Measurements from ENCODE around the gene PNPLA2.

The PNPLA2 gene, protein sequence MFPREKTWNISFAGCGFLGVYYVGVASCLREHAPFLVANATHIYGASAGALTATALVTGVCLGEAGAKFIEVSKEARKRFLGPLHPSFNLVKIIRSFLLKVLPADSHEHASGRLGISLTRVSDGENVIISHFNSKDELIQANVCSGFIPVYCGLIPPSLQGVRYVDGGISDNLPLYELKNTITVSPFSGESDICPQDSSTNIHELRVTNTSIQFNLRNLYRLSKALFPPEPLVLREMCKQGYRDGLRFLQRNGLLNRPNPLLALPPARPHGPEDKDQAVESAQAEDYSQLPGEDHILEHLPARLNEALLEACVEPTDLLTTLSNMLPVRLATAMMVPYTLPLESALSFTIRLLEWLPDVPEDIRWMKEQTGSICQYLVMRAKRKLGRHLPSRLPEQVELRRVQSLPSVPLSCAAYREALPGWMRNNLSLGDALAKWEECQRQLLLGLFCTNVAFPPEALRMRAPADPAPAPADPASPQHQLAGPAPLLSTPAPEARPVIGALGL

DNA sequence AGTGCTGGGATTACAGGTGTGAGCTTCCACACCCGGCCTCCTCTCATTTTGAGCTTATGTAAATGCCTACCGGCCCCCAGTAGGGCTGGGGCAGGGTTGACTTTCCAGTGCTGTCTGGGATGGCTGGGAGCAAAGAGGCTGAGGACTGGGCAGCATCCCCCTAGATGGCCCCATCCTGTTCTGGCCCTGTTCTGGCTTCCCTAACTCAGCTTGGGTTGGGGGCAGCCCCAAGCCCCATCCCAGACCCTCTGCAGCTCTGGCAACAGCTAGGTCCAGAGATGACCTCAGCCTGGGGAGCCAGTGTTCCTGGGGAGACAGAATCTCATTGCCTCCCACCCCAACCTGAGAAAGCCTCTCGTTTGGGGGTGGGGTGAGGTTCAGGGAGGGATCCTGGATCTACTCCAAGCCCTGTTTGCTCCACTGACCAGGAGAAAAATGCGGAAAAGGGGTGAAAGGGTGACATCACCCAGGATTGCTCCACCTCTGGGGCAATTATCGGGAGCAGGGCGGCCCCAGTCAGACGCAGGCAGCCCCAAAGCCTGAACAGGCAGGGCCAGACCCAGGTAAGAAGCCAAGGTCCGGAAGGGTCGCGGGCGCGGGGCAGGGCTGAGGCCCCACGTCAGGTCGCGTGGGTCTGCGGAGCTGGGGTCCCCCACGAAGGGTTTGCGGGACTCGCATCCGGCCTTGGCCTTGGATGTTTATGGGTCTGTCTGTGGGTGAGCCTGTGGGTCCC, at the start of gene PNPLA2:
PNPLA2 (plus strand) TSS at position 519 of the 733 bp plus-strand sequence. CDS start 805 bp downstream, outside the sequence.
- FAIRE-seq = no peak

DNA sequence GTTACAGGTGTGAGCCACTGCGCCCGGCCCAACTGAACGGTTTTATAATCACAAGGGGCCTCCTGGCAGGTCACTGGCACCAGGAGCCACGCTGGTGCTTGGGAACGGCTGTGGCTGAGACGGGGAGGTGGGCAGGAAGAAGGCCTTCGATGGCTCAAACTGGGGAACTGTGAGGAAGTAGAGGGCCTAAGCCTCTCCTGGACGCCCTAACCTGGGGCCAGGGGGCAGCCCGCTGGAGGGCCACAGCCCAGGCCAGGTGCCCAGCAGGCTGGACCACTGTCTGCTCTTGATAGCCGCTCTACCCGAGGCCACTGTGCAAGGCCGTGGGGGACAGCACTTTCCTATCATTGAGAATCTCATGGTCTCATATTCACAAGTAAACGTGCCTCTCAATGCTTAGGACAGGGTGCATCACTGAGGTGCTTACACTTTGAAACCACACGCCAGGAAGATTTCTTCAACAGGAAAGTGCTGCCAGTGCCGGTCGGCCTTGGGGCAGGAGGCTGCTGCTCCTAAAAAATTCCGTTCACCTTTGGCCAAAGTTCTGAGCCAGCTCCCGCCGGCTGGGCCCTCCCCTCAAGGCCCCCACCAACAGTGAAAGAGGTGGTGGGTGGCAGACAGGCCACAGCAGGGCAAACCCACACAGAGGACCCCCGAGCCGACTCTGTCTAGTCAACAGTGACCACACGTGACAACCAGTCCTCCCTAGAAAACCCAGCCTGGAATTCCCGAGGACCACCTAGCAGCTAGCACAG, 48.6 kb upstream of the PNPLA2 start:
- FAIRE-seq = no peak

DNA sequence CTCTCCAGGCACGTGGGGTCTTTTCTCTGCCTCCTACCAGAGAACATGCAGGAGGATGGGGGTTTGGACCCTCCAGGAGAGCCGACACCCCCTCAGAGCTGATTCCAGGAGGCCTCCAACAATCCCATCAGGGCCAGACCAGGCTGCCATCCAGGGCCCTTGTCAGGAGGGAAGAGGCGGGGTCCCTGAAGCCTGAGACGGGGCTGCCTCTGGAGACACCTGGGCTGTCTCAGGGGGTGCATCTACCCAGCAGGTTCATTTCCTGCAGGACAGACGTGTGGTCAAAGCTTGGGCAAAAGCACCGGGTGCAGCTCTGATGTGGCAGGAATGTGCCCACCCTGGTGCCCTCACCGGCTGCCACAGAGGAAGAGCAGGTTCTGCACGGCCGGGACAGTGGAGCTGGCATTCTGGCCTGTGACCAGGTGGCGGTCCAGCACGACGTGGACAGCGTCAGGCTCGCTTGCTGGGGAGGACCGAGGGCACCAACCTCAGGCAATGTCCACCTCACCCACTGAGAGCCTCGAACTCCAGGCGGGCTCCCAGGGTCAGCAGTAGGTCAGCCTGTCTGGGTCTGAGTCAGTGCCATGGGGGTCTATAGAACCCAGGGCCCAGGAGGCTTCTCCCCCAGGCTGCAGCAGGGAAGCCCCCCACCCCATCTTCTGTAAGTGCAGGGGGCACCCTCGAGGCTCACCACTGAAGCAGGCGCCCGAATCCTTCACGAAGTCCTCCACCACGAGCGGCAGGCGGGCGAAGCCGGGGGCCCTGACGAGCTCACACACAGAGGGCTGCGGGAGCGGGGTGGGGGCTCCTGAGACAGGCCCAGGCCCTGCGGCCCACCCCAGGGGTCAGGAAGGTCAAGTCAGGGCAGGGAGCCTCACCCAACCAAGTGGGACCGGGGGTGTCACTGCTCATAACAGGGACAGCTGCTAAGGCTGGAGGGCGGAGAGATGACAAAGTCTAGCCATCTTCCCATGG, 47.8 kb upstream of the PNPLA2 start:
- FAIRE-seq = no peak

DNA sequence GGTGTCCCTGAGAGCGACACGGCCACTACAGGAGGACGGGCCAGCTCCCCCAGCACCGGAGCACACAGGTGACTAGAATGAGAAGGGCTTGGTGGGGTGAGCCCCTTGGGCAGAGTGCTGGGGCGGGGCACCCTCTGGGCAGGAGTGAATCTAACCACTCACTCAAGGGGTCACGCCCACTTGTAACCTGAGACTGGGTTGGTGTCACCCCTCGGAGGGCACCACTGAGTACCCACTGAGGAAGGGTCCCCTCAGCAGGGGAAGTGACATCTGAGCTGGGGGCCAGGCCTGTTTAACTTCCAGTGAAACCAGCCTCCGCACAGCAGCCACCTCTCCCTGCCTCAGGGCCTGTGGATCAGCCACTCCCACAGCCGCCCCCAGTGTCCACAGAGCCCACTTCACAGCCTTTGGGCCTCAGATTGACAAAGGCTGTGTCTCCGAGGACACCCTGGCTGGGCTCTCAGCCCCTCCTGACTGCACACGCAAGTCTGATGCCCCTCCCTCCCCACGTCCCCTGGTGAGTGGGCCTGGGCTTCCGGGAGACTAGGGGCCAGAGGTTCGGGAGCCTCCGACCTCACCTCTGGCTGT, 47.0 kb upstream of the PNPLA2 start:
- FAIRE-seq = no peak

DNA sequence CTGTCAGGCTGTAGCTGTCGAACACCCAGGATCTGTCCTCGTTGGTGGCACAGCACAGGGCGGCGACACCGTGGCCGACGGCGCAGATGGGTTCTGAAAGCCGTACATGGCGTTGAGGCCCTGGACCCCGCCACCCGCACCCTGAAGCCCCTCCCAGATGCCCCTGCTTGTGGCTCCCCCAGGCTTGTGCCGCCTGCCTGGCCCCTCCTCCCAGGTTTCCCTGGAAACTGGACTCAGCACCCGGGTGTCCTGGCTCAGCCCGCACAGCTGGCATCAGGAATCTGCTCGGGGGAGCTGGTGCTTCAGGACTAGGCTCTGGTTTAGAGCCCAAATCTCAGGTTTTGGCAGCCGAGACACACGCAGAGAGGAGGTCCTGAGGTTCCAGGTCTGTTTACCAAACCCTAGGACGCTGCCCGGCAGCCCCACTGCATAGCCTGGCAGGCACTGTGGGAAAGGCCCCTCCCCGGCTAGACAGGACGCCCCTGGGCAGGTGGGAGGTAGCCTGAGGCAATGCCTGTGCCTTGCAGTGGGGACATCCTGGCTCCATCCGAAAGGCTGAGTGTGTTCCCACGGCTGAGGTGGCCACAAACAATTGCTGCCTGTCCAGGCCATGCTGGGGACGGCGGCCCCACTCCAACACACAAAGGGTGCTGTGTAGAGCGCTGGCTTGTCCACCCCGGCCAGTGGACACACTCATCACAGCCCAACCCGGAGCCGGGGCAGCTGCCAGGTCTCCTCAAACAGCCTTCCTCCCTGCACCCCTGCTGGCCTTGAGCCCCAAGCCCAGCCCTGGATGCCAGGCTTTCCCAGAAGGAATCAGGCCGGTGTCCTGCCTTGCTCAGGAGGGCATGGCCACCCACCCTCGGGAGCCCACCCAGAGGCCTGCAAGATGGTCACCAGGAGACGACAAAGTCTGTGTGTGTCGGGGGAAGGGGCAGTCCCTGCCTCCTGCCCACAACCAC, 46.0 kb upstream of the PNPLA2 start:
- FAIRE-seq = no peak

DNA sequence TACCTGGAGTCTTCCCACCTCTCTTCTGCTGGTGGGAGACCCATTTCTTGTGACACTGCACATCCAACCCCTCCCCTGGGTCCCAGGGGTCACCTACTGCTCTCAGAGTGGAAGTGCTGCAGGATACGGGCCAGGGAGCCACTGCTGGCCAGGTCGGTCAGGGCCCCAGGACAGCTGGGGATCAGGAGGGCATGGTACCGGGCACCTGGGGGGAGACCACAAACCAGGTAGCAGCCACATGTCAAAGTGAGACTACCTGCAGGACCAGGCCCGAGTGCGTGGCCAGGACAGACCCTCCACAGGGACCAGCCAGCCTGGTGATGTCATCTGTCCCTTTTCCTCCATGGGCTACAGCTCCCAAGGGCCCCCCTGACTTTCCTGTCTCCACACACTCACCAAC, 45.3 kb upstream of the PNPLA2 start:
- FAIRE-seq = no peak

DNA sequence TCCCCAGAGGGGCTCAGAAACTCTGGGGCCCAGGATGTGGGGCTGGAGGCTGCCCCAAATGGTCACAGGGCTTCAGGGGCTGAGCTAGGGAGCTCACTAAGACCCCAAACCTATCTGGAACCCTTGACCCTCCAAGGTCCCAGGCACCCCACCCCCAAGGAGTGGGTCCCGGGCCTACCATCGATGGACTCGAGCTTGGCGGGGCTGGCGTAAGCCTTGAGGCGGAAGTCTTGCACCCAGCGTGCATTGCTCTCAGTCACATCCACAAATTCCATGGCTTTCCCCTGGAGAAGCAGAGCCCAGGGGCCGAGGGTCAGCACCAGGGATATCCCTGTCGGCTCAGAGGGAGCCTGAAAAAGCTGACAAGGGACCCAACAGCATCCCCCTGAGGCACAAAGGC, 44.9 kb upstream of the PNPLA2 start:
- FAIRE-seq = no peak

DNA sequence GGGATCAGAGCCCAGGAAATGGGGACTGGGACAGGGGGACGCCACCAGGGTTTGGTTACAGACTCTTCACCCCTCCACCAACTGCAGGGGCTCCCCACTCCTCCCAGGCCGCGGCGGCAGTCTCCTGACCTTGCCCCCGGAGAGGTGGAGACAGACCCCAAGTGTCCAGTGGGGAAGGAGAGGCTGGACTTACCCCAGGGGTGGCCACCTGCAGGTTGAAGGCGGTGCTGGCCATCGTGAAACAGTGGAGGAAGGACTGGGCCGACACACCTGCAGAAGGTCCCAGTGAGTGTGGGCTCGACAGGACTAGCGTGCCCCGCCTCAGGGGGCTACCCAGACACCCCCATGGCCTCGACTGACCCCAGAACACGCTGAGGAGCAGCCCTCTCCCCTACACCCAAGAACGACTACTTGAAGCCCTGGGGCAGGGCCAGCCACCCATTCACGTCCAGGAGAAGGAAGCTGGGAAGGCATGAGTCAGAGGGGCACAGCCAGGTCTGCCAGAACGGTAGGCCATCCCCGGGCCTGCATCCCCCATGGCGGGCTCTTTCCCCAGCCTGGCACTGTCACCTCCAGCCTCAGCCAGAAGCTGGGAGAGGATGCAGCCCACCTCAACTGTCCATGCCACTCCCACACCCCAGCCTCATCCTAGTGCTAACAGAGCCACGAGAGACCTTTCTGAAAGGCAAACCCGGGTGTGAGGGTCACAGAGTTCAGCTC, 43.7 kb upstream of the PNPLA2 start:
- FAIRE-seq = no peak

DNA sequence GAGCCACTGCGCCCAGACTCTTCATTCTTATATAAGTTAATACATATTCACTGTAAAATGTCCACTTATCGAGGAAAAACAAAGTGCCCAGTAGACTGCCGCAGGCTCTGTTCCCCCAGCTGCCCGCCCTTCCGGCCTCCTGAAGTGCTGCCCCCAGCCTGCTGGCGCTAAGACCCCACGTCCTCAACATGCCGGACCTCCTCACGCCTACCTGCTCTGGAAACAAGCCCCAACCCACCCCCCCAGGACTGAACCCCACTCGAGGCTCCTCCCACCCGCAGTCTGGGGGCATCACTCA, 42.5 kb upstream of the PNPLA2 start:
- FAIRE-seq = no peak

DNA sequence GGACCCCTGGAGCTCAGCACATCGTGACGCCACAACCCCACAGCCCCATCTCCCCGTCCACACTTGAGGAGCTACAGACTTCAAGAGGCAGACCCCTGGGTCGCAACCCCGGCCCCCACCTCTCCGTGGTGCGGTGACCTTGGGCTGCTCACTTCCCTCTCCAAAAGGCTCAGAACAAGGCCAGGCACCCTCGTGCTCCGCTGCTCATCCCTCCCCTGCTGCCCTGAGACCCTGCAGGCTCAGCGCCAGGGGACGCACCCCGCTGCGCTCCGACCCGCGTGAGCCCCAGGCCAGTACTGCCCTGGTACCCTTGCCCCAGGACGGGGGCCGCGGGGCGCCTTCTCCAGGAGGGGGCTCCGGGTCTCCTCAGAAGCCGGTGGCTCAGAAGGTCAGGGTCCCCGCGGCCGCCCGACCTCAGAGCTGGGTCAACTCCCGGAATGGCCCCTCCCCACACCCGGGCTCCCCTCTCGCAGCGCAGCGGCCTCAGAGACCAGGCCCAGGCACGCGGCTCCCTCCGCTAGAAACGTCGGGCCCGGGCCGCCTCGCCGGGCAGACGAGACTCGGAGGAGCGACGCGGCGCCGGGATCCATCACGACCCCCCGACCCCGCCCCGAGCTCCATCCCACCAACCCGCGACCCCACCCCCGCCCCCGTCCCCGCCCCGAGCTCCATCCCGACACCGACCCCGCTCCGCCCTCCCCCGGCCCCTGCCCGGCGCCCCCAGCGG, 42.0 kb upstream of the PNPLA2 start:
- no peak for FAIRE-seq

DNA sequence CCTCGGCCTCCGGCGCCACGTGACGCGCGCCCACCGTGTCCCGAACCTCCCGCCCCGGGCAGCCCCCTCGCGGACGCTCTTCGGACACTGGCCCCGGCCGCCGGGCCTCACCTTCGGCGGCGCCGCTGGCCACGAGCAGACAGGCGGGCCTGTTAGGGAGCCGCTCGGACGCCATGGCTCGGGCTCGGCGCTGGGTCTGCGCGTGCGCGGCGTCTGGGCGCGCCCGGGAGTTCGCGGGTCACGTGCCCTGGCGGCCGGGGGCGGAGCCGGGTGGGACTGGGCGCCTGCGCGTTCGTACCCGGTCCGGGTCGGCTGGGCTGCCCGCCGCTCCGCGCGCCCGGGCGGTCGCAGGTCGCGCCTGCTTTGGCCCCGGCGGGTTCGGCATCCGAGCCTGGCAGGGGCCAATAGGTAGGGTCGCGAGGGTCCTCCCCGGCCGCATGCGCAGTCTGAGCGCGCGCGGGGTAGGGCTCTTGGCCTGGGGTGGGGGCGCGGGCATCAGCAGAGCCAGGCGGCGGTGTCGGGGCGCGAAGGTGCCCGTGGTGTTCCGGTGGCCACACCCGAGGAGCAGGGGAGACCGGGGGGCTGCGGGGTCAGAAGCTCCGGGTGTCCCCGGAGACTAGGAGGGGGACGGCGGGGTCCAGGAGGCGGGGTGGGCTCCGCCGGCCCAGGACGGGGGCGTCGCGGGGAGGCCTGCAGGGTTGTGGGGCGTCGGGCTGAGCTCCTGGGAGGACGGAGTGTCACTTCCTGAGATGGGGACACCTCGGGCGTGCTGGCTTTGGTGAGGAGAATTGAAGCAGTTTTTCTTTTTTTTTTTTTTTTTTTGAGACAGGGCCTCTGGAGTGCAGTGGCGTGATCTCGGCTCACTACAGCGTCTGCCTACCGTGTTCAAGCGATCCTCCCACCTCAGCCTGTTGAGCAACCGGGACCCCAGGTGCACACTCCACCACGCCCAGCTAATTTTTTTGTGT, 41.1 kb upstream of the PNPLA2 start, which contains the start of gene GATD1:
GATD1 (minus strand) TSS at position 200 of the 968 bp plus-strand sequence; CDS start at position 175, 25 bp downstream.
- FAIRE-seq = no peak

DNA sequence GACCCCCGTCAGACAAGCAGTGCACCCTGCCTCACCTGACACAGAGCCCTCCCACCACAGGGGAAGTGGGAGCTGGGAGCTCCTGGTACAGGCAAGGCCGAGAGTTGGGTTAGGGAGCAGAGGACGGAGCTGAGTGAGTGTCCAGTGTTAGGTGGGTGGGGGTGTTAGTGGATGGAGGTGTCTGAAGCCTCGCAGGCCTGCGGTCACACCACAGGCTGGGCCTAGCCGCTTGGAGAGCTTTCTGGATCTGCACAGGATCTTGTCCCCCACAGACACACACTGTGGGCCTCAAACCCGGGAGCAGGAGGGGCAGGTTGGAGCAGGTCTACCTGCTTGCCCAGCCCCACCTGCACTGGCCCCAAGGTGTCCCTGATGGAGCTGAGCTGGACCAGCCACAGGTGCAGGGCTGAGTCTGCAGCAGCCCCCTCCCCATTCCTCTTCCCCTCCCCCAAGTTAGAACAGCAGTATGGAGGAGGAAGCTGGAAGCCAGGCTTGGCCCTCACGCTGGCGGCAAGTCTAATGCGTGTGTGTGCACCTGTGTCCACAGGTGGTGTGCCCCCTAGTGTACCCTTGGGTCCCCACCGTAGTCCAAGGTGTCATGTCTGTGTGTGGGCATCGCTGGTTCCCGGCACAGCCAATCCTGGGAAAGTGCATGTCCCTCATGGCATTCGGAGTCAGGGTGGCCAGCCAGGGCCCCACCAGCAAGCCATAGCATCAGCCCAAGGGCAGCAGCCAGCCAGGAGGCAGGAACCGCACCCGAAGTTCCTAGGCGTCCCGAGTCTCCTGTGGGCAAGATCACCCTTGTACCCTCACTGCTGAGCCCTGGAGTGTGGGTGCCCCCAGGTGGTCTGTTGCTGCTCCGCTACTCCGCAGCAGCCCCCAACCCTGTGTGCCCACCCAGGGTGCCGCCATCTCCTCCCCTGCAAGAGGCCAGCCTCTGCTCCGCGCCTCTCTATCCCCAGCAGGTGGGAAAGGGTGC, 39.4 kb upstream of the PNPLA2 start:
- no peak for FAIRE-seq

DNA sequence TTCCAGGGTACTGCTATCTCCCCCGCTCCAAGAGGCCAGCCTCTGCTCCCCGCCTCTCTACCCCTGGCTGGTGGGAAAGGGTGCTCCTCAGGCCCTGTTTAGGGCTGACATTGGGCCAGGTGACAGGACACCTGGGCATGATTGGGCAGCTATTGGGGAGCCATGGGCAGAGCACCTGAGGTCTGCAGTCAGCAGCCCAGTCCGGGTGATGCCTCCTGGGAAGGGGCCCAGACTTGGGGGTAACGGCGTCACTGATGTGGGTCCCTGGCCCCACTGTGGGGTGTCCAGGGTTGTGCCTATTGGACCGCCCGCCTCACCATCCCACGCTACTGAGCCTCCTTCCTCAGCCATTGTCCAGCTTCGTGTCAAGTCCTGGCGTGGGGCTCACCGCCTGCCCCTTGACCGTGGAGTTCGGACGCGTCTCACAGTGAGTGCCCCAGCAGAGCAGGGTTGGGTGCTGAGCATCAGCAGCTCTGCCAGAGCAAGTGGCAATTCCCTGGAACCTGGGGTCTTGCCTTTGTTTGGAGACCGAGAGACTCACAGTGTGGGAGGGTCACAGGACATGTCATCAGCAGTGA, 38.7 kb upstream of the PNPLA2 start:
- no peak for FAIRE-seq

DNA sequence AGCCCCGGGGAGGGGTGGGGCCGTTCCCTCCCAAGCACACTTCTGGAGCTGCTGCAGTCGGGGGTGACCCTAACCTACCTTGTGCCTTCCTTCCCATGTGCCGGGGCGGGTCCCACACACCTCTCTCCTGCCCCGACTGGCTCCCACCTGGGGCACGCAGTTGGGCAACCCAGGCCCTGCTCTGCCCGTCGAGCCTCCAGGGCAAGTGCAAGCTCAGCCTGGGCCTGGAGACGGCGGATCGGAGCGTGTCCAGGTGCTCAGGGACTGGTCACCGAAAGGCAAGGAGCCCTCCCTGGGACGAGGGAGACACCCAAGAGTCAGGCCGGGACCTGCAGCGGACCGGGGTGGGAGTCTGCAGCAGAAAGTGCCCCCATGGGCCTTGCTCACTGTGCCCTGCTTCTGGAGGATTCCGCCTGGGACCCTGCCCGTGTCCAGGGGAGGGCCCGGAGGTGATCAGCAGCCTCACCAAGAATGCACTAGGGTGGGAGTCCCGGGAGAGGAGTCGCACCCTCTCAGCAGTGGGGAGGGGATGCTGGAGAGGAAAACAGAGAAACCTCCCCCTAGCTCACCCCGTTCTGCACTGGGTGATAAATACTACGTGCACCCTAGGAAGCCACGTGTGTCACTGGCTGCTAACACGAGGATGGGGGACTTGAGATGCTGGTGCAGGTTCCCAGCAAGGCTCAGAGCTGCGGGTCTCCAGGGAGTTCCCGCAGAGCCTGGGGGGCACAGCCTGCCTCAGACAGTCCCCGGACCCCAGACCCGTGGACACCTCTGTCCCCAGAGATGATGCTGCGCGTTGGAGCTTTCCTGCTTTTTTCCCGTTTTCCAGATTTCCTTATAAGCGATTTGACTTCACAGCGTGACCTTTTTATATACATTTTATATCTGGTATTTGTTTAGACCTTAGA, 36.2 kb upstream of the PNPLA2 start:
- no peak for FAIRE-seq

DNA sequence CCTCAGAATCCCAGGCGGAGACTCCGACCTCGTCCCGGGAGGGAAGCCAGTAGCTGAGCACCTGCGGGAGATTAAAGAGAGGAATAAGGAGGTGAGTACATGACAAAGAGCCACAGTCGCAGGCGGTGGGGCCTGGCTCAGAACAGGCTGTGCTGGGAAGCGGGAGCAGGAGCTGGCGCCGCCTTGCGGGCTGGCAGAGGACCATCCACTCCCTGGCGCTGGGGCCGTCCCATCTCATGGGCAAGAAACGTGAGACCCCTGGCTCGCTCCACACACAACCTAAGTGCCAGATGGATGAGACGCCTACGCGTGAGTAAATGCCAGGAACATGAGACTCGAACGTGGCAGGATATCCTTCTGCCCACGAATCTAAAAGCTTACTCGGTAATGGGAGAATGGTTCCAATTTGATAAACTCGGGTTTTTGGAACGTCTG, 35.1 kb upstream of the PNPLA2 start:
- FAIRE-seq = no peak
